ENCODE measurements around the gene CNDP1. TPM values are rescaled to one million over a fixed set of nuclear protein-coding genes. Genes with fewer than 3 reads are reported as not detected.
"Not testable (repeated sequence)": the region's sequence is repeated elsewhere in the genome, so short reads cannot be mapped to it uniquely, and the experiment has no call there.

CNDP1 gene
- total RNA-seq, 1 donor: not detected

DNA sequence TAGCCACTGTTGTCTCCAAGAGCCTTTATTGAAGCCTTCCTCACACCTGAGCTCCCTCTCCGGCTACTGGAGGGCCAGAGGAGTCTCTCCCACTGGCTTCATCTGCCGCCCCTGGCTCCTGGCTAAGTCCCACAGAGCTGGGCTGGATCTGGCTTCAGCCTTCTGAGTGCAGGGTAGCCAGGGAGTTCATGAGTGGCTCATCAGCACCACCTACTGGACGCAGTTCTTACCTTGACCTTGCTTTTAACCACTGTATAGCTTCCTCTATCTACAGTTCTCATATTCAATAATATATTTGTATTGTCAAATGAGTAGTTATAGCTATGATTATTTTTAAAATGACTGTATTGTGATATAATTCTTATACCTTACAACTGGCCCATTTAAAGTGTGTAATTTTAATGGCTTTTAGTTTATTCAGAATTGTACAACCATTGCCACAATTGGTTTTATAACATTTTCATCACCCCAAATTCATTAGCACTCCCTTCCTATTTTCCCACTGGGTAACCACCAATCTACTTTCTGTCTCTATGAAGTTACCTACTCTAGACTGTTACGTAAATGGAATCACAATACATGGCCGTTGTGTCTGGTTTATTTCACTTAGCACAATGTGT is 17.7 kb downstream of the CNDP1 start:
- TF ChIP-seq, protein P1, sequence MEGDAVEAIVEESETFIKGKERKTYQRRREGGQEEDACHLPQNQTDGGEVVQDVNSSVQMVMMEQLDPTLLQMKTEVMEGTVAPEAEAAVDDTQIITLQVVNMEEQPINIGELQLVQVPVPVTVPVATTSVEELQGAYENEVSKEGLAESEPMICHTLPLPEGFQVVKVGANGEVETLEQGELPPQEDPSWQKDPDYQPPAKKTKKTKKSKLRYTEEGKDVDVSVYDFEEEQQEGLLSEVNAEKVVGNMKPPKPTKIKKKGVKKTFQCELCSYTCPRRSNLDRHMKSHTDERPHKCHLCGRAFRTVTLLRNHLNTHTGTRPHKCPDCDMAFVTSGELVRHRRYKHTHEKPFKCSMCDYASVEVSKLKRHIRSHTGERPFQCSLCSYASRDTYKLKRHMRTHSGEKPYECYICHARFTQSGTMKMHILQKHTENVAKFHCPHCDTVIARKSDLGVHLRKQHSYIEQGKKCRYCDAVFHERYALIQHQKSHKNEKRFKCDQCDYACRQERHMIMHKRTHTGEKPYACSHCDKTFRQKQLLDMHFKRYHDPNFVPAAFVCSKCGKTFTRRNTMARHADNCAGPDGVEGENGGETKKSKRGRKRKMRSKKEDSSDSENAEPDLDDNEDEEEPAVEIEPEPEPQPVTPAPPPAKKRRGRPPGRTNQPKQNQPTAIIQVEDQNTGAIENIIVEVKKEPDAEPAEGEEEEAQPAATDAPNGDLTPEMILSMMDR (IDR thresholded peaks at IDR 0.05; ENCODE audit: insufficient read depth, low read depth, low read length): peak; percentile 87
- H3K4me3 ChIP-seq (ENCODE audit: low read depth, low read length): no peak overlapping the region
- DNase-seq (ENCODE audit: low read depth): peak; percentile 81

DNA sequence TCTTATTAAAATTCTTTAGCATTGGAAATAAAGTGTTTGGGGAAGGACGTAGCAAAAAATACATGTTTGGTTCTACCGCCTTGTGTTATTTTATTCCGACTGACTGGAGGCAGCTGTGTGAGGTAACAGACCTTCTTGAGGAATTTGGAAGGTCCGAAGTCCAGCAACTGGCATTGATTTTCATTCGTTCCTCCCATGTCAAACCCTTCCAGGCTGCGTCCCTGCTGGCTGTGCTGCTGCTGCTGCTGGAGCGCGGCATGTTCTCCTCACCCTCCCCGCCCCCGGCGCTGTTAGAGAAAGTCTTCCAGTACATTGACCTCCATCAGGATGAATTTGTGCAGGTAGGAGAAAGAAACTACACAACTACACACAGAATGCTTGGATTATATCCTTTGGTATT is 21.8 kb downstream of the CNDP1 start:
- no peak overlapping the region for H3K4me3 ChIP-seq (ENCODE audit: low read depth, low read length)
- no peak for DNase-seq (ENCODE audit: low read depth)
- TF ChIP-seq, protein P1 (IDR thresholded peaks at IDR 0.05; ENCODE audit: insufficient read depth, low read depth, low read length): no peak

DNA sequence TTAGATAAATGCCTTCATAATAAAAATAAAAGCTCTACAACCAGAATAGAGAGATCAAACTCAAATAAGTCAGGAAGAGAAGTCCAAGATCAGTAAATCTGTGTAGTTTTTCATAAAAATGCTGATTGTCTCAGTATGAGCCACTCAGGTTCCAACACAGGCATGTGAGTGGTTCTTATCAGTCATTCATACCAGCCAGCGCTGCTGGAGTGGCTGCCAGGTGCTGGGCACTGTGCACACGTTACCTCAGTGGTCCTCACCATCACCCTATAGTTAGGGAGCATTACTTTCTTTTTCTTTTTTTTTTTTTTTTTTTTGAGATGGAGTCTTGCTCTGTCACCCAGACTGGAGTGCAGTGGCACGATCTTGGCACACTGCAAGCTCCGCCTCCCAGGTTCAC is 23.8 kb downstream of the CNDP1 start:
- TF ChIP-seq, protein P1 (IDR thresholded peaks at IDR 0.05; ENCODE audit: insufficient read depth, low read depth, low read length): no peak
- no peak overlapping the region for H3K4me3 ChIP-seq (ENCODE audit: low read depth, low read length)
- no peak for DNase-seq (ENCODE audit: low read depth)

DNA sequence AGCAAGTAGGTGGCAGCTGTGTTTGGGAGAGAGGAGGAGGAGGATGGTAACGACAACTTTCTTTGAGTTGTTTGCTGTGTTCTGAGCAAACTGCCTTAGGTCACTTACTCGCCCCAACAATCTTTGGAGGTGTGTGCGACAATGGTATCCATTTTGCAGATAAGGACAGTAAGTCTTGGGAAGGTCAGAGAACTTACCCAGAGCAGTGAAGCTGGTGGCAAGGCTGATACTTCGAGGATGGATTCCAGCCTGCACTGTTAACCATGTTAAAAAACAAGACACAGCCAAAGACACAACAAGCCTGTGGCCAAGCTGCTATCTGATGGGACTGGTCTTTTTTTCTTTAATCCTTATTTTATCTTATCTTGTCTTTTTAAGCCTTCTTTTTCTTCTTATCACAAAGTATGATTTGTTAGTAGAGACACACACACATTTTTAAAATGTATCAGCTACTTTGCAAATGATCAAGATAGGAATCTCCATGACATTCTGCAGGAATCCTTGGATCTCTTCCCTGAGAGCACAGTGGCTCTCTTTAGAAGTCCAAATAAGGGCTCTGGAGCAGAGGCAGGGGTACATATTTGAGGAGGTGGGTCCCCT is 27.9 kb downstream of the CNDP1 start:
- no peak overlapping the region for H3K4me3 ChIP-seq (ENCODE audit: low read depth, low read length)
- DNase-seq (ENCODE audit: low read depth): no peak
- TF ChIP-seq, protein P1 (IDR thresholded peaks at IDR 0.05; ENCODE audit: insufficient read depth, low read depth, low read length): no peak

DNA sequence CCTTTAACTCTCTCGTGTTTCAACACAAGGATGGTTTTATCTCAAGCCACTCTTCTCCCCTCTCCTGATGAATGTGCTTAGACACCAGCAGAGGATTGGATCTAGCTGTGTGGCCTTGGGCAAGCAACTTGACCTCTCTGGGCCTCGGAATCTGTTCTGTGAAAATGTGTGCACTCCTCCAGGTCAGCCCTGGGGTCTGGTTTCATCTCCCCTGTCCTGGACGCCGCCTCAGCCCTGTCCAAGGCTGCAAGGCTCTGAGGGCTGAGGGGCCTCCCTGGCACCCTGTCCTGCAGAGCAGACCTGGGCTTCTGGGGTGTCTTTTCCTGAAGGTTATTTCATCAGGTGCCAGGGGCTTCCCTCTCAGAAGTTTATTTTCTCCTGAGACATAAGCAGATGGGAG is 28.5 kb downstream of the CNDP1 start:
- H3K4me3 ChIP-seq (ENCODE audit: low read depth, low read length): no peak overlapping the region
- TF ChIP-seq, protein P1 (IDR thresholded peaks at IDR 0.05; ENCODE audit: insufficient read depth, low read depth, low read length): no peak

DNA sequence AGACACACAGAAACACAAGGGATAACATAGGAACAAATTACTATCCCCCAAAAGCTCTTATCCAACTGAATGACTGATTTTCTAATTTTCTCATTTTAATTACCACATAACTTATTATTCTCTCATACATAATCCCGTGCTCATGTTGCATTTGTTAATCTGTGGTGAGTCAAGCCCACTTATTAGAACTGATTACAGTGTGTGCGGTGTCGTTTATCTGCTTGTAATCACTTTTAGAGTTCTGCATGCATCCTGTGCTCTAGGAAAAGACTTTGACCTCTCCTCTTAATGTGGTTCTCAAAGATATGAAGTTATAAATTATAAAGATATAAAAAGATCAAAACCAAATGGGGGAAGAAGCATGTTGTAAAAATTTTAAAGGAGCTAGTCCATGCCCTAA is 29.7 kb downstream of the CNDP1 start:
- TF ChIP-seq, protein P1 (IDR thresholded peaks at IDR 0.05; ENCODE audit: insufficient read depth, low read depth, low read length): no peak
- DNase-seq (ENCODE audit: low read depth): no peak
- H3K4me3 ChIP-seq (ENCODE audit: low read depth, low read length): no peak overlapping the region

More for the DNA sequence above, 28.5 kb downstream of the CNDP1 start:
- no peak for DNase-seq (ENCODE audit: low read depth)

DNA sequence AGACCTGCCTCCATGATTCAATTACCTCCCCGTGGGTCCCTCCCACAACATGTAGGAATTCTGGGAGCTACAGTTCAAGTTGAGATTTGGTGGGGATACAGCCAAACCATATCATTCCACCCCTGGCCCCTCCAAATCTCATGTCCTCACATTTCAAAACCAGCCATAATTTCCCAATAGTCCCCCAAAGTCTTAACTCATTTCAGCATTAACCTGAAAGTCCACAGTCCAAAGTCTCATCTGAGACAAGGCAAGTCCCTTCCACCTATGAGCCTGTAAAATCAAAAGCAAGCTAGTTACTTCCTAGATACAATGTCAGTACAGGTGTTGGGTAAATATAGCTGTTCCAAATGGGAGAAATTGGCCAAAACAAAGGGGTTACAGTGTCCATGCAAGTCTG is 30.9 kb downstream of the CNDP1 start:
- not testable (repeated sequence) for H3K4me3 ChIP-seq (ENCODE audit: low read depth, low read length); DNase-seq (ENCODE audit: low read depth)

DNA sequence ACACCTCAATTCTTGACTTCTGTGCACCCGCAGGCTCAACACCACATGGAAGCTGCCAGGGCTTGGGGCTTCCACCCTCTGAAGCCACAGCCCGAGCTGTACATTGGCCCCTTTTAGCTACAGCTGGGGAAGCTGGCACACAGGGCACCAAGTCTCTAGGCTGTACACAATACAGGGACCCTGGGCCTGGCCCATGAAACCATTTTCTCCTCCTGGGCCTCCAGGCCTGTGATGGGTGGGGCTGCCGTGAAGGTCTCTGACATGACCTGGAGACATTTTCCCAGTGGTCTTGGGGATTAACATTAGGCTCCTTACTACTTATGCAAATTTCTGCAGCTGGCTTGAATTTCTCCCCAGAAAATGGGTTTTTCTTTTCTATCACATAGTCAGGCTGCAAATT is 31.7 kb downstream of the CNDP1 start:
- not testable (repeated sequence) for DNase-seq (ENCODE audit: low read depth); H3K4me3 ChIP-seq (ENCODE audit: low read depth, low read length)

Measured in fibroblast of villous mesenchyme (primary cell).